ENCODE results near the gene CNTN4.

DNA sequence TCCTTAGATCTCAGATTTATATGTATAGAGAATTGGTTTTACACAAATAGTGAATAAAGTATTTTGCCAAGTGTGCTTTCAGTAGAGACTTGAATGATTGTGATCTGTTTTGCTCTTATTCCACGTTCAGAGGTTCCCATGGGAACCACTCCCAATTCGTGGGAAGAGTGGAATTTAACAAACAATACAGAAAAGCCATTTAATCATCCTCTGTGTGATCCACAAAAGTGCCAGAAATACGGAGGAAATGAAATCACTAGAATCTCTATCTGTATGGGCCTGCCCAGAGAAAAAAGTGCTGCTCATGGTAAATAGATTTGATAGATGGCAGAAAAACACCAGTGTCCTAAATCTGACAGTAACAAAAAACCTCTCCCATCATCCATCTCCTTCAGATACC is 56.0 kb downstream of the CNTN4 start:
- no peak for TF ChIP-seq CTCF (IDR thresholded peaks at IDR 0.05)
- TF ChIP-seq POLR2A (IDR thresholded peaks at IDR 0.05): no peak

Data from right lobe of liver (tissue), 4 donors.